IPS-NIHi11 (cell line): ENCODE data around the gene GRIK4.

Experiments
- DNase-seq: peaks from one replicate; pipeline ENCODE4 v3.0.0; 2012; ENCODE audit warnings: mixed read lengths, low spot score

GRIK4 gene

GRCh38 chr11:120914601-120915000, 403.1 kb downstream of the GRIK4 start:
- DNase-seq = no peak

GRCh38 chr11:120917559-120918239, 406.2 kb downstream of the GRIK4 start:
- no peak for DNase-seq

- DNase-seq = no peak
Measured at GRCh38 chr11:120918257-120918656, 406.7 kb downstream of the GRIK4 start.

GRCh38 chr11:120919045-120919444, 407.5 kb downstream of the GRIK4 start:
- no peak for DNase-seq

GRCh38 chr11:120919566-120919965, 408.0 kb downstream of the GRIK4 start:
- DNase-seq = no peak

- no peak for DNase-seq
Measured at GRCh38 chr11:120923866-120924508, 412.4 kb downstream of the GRIK4 start.

GRCh38 chr11:120925944-120926343, 414.4 kb downstream of the GRIK4 start:
- DNase-seq = no peak

GRCh38 chr11:120928627-120929026, 417.1 kb downstream of the GRIK4 start:
- no peak for DNase-seq

GRCh38 chr11:120929090-120929489, 417.5 kb downstream of the GRIK4 start:
- no peak for DNase-seq

- peak; percentile 85 for DNase-seq
Measured at GRCh38 chr11:120929664-120930154, 418.2 kb downstream of the GRIK4 start.

- DNase-seq = no peak
Measured at GRCh38 chr11:120931057-120931779, 419.7 kb downstream of the GRIK4 start.

GRCh38 chr11:120932305-120932915, 420.9 kb downstream of the GRIK4 start:
- DNase-seq = no peak

- DNase-seq = no peak
Measured at GRCh38 chr11:120936356-120936755, 424.8 kb downstream of the GRIK4 start.

- DNase-seq = no peak
Measured at GRCh38 chr11:120937501-120937900, 426.0 kb downstream of the GRIK4 start.

GRCh38 chr11:120938260-120938659, 426.7 kb downstream of the GRIK4 start:
- no peak for DNase-seq

GRCh38 chr11:120940160-120940848, 428.8 kb downstream of the GRIK4 start:
- no peak for DNase-seq

- DNase-seq = no peak
Measured at GRCh38 chr11:120941000-120941399, 429.5 kb downstream of the GRIK4 start.

- DNase-seq = no peak
Measured at GRCh38 chr11:120942701-120943100, 431.2 kb downstream of the GRIK4 start.

GRCh38 chr11:120945042-120945441, 433.5 kb downstream of the GRIK4 start:
- DNase-seq = no peak

- DNase-seq = no peak
Measured at GRCh38 chr11:120950880-120951279, 439.3 kb downstream of the GRIK4 start.

GRCh38 chr11:120952461-120953434, 441.2 kb downstream of the GRIK4 start:
- peak; percentile 91 for DNase-seq
